A549 (cell line): Measurements from ENCODE around the gene CELF6. TPM values are rescaled to one million over a fixed set of nuclear protein-coding genes. Genes with fewer than 3 reads are reported as not detected.

ENCODE experiments used
- BHLHE40 ChIP-seq: IDR thresholded peaks from 2 replicates; pipeline ENCODE4 v1.6.1; 2012; ENCODE audit warnings: low read depth, low read length, inconsistent platforms
- CEBPB ChIP-seq, 2 experiments: fragments of >200 bp in 1 of 2; sonication (Bioruptor Twin) in 1 of 2; formaldehyde crosslinking in 1 of 2; IDR thresholded peaks; 2 replicates each; pipeline ENCODE4 v1.6.1; 2012 to 2016
- CHD4 ChIP-seq: fragments of 200-600 bp; sonication (generic); IDR thresholded peaks from 2 replicates; pipeline ENCODE4 v1.6.1; 2016; ENCODE audit warnings: antibody characterized with exemption, mild to moderate bottlenecking, borderline replicate concordance
- FOSL2 ChIP-seq, 2 experiments: fragments of 450-650 bp in 1 of 2; fragments of >200 bp in 1 of 2; sonication (Bioruptor Twin) in 1 of 2; formaldehyde crosslinking; IDR thresholded peaks; 2 replicates each; pipeline versions ENCODE4 v1.5.0 to v1.6.1; 2016 to 2020; ENCODE audit warnings: mild to moderate bottlenecking in 1 of 2, moderate library complexity in 1 of 2
- FOXS1 ChIP-seq: fragments of 250-450 bp; sonication (Bioruptor Pico); IDR thresholded peaks from 2 replicates; pipeline ENCODE4 v1.5.0; 2020; ENCODE audit warnings: mild to moderate bottlenecking, moderate library complexity
- GATA3 ChIP-seq: IDR thresholded peaks from 2 replicates; pipeline ENCODE4 v1.6.1; 2012; ENCODE audit warnings: borderline replicate concordance
- HEYL ChIP-seq: fragments of 250-450 bp; sonication (Bioruptor Pico); IDR thresholded peaks from 2 replicates; pipeline ENCODE4 v1.8.0; 2021; ENCODE audit warnings: mild to moderate bottlenecking, moderate library complexity
- HOXB13 ChIP-seq: fragments of 250-450 bp; sonication (Bioruptor Pico); IDR thresholded peaks from 2 replicates; pipeline ENCODE4 v1.5.0; 2020; ENCODE audit warnings: low read depth, mild to moderate bottlenecking, moderate library complexity
- JUN ChIP-seq, 2 experiments: fragments of >200 bp; sonication (Bioruptor Twin); formaldehyde crosslinking; IDR thresholded peaks; 2 replicates in 1 of 2; 3 replicates in 1 of 2; pipeline ENCODE4 v1.6.1; 2016 to 2017
- MAFK ChIP-seq: fragments of 450-650 bp; IDR thresholded peaks from 2 replicates; pipeline ENCODE4 v1.6.1; 2014; ENCODE audit not compliant: partially characterized antibody
- MYC ChIP-seq: IDR thresholded peaks from 2 replicates; pipeline ENCODE4 v1.6.1; 2012; ENCODE audit warnings: mild to moderate bottlenecking, inconsistent platforms, low read length, improper control_type of control experiment, borderline replicate concordance
- NFE2L2 ChIP-seq: fragments of 150-350 bp; conservative IDR thresholded peaks from 2 replicates; pipeline ENCODE4 v1.6.1; 2014; ENCODE audit warnings: low read length
- NR3C1 ChIP-seq: fragments of >200 bp; sonication (Bioruptor Twin); formaldehyde crosslinking; IDR thresholded peaks from 3 replicates; pipeline ENCODE4 v1.6.1; 2017
- PHF8 ChIP-seq: fragments of 200-600 bp; sonication (generic); IDR thresholded peaks from 2 replicates; pipeline ENCODE4 v1.6.1; 2016; ENCODE audit warnings: low read depth, mild to moderate bottlenecking, antibody characterized with exemption, moderate library complexity, borderline replicate concordance
- POLR2A ChIP-seq: IDR thresholded peaks from 2 replicates; pipeline ENCODE4 v1.6.1; 2012; ENCODE audit warnings: mild to moderate bottlenecking, low read length
- POLR2AphosphoS2 ChIP-seq: conservative IDR thresholded peaks from 2 replicates; pipeline ENCODE4 v1.6.1; 2012; ENCODE audit warnings: low read length, improper control_type of control experiment, inconsistent platforms
- RAD21 ChIP-seq, 2 experiments: fragments of >200 bp in 1 of 2; sonication (Bioruptor Twin) in 1 of 2; formaldehyde crosslinking in 1 of 2; IDR thresholded peaks in 1 of 2; conservative IDR thresholded peaks in 1 of 2; 2 replicates in 1 of 2; 3 replicates in 1 of 2; pipeline ENCODE4 v1.6.1; 2012 to 2018; ENCODE audit warnings: inconsistent platforms in 1 of 2
- SMC3 ChIP-seq: fragments of >200 bp; sonication (Bioruptor Twin); formaldehyde crosslinking; IDR thresholded peaks from 3 replicates; pipeline ENCODE4 v1.6.1; 2018; ENCODE audit warnings: inconsistent platforms
- TFCP2L1 ChIP-seq: fragments of 250-450 bp; sonication (Bioruptor Pico); IDR thresholded peaks from 2 replicates; pipeline ENCODE4 v1.5.0; 2021; ENCODE audit warnings: mild to moderate bottlenecking
- TP53 ChIP-seq: fragments of 250-450 bp; sonication (Bioruptor Pico); IDR thresholded peaks from 2 replicates; pipeline ENCODE4 v1.5.0; 2021; ENCODE audit warnings: mild to moderate bottlenecking, moderate library complexity
- ZC3H11A ChIP-seq: fragments of 450-650 bp; IDR thresholded peaks from 2 replicates; pipeline ENCODE4 v1.6.1; 2014; ENCODE audit warnings: antibody characterized with exemption, mild to moderate bottlenecking
- polyA plus RNA-seq, 4 experiments: library from polyadenylated mRNA; depleted of rRNA in 3 of 4; stranded (reverse); fragments of >200 nt; fragmentation: RNase III in 1 of 4; extraction: RNeasy Plus Mini Kit Qiagen cat#74134 plus additional on column Dnase treatment in 1 of 4; gene quantifications; 2 replicates in 3 of 4; 3 replicates in 1 of 4; pipeline ENCODE4 v1.2.3, GENCODE V29; 2011 to 2017
- TF ChIP-seq, protein P1 (sequence below): fragments of >200 bp; sonication (Bioruptor Twin); formaldehyde crosslinking; IDR thresholded peaks from 3 replicates; pipeline ENCODE4 v1.5.1; 2016
- TF ChIP-seq, protein P2 (sequence below): fragments of 150-350 bp; IDR thresholded peaks from 2 replicates; pipeline ENCODE4 v1.6.1; 2014; ENCODE audit warnings: low read depth, mild to moderate bottlenecking, low read length
- TF ChIP-seq, protein P3 (sequence below): IDR thresholded peaks from 2 replicates; pipeline ENCODE4 v1.6.1; 2012
- TF ChIP-seq, protein P4 (sequence below): fragments of 450-650 bp; IDR thresholded peaks from 2 replicates; pipeline ENCODE4 v1.6.1; 2014; ENCODE audit warnings: antibody characterized with exemption
- TF ChIP-seq, protein P5 (sequence below): IDR thresholded peaks from 2 replicates; pipeline ENCODE4 v1.6.1; 2012
- TF ChIP-seq, protein P6 (sequence below): fragments of >200 bp; sonication (Bioruptor Twin); formaldehyde crosslinking; IDR thresholded peaks from 3 replicates; pipeline ENCODE4 v1.6.1; 2016

CELF6 gene
- polyA plus RNA-seq, 2 of the 4 experiments (the other 2 are of a cell fraction), result 0.16 TPM; not detected in 1

DNA sequence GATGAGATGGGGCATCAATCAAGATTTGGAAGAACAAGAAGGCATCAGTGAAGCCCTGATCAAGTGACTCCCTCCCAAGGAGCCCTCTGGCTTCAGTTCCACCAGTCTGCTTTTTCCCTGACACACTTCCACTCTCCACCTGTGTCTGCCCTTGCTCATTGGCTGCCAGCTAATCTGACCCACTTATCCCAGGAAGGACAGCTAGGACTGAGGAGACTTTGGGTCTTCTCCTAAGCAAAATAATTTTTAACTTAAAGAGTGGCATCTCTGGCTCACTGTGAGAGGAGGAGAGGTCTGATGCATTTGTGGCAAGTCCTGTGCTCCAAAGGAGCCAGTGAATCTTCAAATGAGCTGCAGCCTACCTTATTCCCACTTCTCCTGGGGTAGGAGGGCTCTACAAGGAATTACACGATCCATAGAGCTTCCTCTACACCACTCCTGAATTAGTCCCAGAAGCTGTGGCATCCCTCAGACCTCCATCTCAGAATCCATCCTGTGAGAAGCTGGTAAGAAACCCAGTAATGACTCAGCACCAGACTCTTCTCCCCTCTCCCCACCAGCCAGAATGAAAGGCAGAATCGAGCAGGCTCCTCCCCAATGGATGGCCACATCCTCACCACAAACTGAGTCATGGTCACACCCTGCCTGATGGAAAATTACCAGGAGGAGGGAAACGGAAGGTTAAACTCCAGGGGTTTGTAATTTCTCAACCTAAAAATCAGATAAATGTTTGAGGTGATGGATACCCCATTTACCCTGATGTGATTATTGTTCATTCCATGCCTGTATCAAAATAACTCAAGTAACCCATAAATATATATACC, 82.7 kb downstream of the CELF6 start (continued):
- TF ChIP-seq, protein P1, sequence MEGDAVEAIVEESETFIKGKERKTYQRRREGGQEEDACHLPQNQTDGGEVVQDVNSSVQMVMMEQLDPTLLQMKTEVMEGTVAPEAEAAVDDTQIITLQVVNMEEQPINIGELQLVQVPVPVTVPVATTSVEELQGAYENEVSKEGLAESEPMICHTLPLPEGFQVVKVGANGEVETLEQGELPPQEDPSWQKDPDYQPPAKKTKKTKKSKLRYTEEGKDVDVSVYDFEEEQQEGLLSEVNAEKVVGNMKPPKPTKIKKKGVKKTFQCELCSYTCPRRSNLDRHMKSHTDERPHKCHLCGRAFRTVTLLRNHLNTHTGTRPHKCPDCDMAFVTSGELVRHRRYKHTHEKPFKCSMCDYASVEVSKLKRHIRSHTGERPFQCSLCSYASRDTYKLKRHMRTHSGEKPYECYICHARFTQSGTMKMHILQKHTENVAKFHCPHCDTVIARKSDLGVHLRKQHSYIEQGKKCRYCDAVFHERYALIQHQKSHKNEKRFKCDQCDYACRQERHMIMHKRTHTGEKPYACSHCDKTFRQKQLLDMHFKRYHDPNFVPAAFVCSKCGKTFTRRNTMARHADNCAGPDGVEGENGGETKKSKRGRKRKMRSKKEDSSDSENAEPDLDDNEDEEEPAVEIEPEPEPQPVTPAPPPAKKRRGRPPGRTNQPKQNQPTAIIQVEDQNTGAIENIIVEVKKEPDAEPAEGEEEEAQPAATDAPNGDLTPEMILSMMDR, result no peak
- TF ChIP-seq MYC, result no peak
- TF ChIP-seq MAFK, result peak; percentile 98
- peak; percentile 59 to 80 for TF ChIP-seq CEBPB (IDR thresholded peaks at IDR 0.05)
- TF ChIP-seq POLR2A, result peak; percentile 74
- TF ChIP-seq HEYL (CRISPR knock-in tag), result no peak
- peak; percentile 97 to 99 for TF ChIP-seq JUN (IDR thresholded peaks at IDR 0.05)
- TF ChIP-seq, protein P2, sequence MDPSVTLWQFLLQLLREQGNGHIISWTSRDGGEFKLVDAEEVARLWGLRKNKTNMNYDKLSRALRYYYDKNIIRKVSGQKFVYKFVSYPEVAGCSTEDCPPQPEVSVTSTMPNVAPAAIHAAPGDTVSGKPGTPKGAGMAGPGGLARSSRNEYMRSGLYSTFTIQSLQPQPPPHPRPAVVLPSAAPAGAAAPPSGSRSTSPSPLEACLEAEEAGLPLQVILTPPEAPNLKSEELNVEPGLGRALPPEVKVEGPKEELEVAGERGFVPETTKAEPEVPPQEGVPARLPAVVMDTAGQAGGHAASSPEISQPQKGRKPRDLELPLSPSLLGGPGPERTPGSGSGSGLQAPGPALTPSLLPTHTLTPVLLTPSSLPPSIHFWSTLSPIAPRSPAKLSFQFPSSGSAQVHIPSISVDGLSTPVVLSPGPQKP, result no peak
- TF ChIP-seq RAD21 (conservative IDR thresholded peaks at IDR 0.05 in 1 of 2, IDR thresholded peaks at IDR 0.05 in 1 of 2), result no peak
- TF ChIP-seq FOXS1, result no peak
- TF ChIP-seq BHLHE40, result no peak
- TF ChIP-seq FOSL2 (IDR thresholded peaks at IDR 0.05), result peak; percentile 87
- TF ChIP-seq FOSL2 (CRISPR knock-in tag; IDR thresholded peaks at IDR 0.05), result peak; percentile 96
- TF ChIP-seq GATA3, result peak; percentile 60; the same call in 1 of the 2 replicates
- TF ChIP-seq, protein P3, sequence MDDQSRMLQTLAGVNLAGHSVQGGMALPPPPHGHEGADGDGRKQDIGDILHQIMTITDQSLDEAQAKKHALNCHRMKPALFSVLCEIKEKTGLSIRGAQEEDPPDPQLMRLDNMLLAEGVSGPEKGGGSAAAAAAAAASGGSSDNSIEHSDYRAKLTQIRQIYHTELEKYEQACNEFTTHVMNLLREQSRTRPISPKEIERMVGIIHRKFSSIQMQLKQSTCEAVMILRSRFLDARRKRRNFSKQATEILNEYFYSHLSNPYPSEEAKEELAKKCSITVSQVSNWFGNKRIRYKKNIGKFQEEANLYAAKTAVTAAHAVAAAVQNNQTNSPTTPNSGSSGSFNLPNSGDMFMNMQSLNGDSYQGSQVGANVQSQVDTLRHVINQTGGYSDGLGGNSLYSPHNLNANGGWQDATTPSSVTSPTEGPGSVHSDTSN, result no peak
- TF ChIP-seq NR3C1, result no peak
- TF ChIP-seq TP53, result no peak; the same call in 1 of the 2 replicates
- TF ChIP-seq PHF8, result no peak
- TF ChIP-seq ZC3H11A, result no peak
- peak; percentile 91 for TF ChIP-seq TFCP2L1
- 0 out of 2 replicates have a peak, but pooled peaks have one; percentile 25 for TF ChIP-seq HOXB13 (CRISPR knock-in tag)
- TF ChIP-seq POLR2AphosphoS2, result no peak
- peak; percentile 96 for TF ChIP-seq NFE2L2
- TF ChIP-seq, protein P4, sequence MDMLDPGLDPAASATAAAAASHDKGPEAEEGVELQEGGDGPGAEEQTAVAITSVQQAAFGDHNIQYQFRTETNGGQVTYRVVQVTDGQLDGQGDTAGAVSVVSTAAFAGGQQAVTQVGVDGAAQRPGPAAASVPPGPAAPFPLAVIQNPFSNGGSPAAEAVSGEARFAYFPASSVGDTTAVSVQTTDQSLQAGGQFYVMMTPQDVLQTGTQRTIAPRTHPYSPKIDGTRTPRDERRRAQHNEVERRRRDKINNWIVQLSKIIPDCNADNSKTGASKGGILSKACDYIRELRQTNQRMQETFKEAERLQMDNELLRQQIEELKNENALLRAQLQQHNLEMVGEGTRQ, result peak; percentile 21; the same call in 1 of the 2 replicates
- no peak for TF ChIP-seq SMC3
- TF ChIP-seq CHD4, result no peak
- TF ChIP-seq, protein P5, sequence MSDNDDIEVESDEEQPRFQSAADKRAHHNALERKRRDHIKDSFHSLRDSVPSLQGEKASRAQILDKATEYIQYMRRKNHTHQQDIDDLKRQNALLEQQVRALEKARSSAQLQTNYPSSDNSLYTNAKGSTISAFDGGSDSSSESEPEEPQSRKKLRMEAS, result peak; percentile 62
- TF ChIP-seq, protein P6, sequence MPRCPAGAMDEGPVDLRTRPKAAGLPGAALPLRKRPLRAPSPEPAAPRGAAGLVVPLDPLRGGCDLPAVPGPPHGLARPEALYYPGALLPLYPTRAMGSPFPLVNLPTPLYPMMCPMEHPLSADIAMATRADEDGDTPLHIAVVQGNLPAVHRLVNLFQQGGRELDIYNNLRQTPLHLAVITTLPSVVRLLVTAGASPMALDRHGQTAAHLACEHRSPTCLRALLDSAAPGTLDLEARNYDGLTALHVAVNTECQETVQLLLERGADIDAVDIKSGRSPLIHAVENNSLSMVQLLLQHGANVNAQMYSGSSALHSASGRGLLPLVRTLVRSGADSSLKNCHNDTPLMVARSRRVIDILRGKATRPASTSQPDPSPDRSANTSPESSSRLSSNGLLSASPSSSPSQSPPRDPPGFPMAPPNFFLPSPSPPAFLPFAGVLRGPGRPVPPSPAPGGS, result peak; percentile 94; the same call in 2 of the 3 replicates
